NCI-H1092 treated with DMSO at 0.1 percent for 48 hours (cell line): ENCODE data around the gene CDC42EP3.

ENCODE experiments used
- DNase-seq: peaks from one replicate; lab custom pipeline; 2025; lab: John Stamatoyannopoulos, UW

The CDC42EP3 gene

GRCh38 chr2:37618326-37618725 is 53.1 kb downstream of the CDC42EP3 start:
- no peak for DNase-seq

GRCh38 chr2:37617119-37617892 is 54.1 kb downstream of the CDC42EP3 start:
- no peak for DNase-seq

GRCh38 chr2:37616677-37617005 is 54.8 kb downstream of the CDC42EP3 start:
- no peak for DNase-seq

GRCh38 chr2:37615804-37616676 is 55.4 kb downstream of the CDC42EP3 start:
- DNase-seq = no peak

GRCh38 chr2:37614061-37614738 is 57.2 kb downstream of the CDC42EP3 start:
- DNase-seq = no peak

GRCh38 chr2:37612382-37612781 is 59.1 kb downstream of the CDC42EP3 start:
- no peak for DNase-seq

GRCh38 chr2:37610638-37611289 is 60.7 kb downstream of the CDC42EP3 start:
- DNase-seq = no peak

- DNase-seq = no peak
Observed at GRCh38 chr2:37609782-37610181, 61.7 kb downstream of the CDC42EP3 start.

- DNase-seq = no peak
Observed at GRCh38 chr2:37604716-37605115, 66.7 kb downstream of the CDC42EP3 start.

- DNase-seq = no peak
Observed at GRCh38 chr2:37602702-37603101, 68.7 kb downstream of the CDC42EP3 start.

- DNase-seq = no peak
Observed at GRCh38 chr2:37602040-37602439, 69.4 kb downstream of the CDC42EP3 start.

- DNase-seq = no peak
Observed at GRCh38 chr2:37601569-37601968, 69.9 kb downstream of the CDC42EP3 start.

- no peak for DNase-seq
Observed at GRCh38 chr2:37600735-37601134, 70.7 kb downstream of the CDC42EP3 start.

- DNase-seq = no peak
Observed at GRCh38 chr2:37599688-37600525, 71.5 kb downstream of the CDC42EP3 start.

- no peak for DNase-seq
Observed at GRCh38 chr2:37593694-37594093, 77.7 kb downstream of the CDC42EP3 start.

GRCh38 chr2:37593024-37593423 is 78.4 kb downstream of the CDC42EP3 start:
- DNase-seq = no peak
